ENCODE measurements around the gene FAM234B. TPM values are rescaled to one million over a fixed set of nuclear protein-coding genes. Genes with fewer than 3 reads are reported as not detected.

FAM234B gene
- total RNA-seq, 1 experiment from 2014 or later, result 20.8 TPM

GRCh38 chr12:13085968-13086686 lies 41.9 kb downstream of the FAM234B start:
- Histone ChIP-seq H4K20me1 (ENCODE audit: control insufficient read depth, insufficient read depth, insufficient read length) (no peaks in the 10 kb centered on the region), H3K23ac (ENCODE audit: insufficient read length, low read depth, low read length) (no peak overlapping the region), H3T11ph (ENCODE audit: low read length) (no peak overlapping the region), H3K9me3 (ENCODE audit: control insufficient read depth, low read depth, low read length) (no peaks in the 10 kb centered on the region), H3K14ac (ENCODE audit: insufficient read depth, low read length) (no peak overlapping the region), H2AFZ (ENCODE audit: low read length) (no peak overlapping the region), H2BK15ac (ENCODE audit: low read depth, low read length) (no peak overlapping the region), H3K27ac (ENCODE audit: insufficient read length, low read depth, low read length) (no peak overlapping the region), H2AK5ac (ENCODE audit: insufficient read length, low read length) (no peak overlapping the region), H4K91ac (ENCODE audit: insufficient read length, low read depth, low read length) (no peak overlapping the region), H4K5ac (ENCODE audit: insufficient read length, low read depth, low read length) (no peak overlapping the region), H3K79me2 (ENCODE audit: insufficient read depth, low read length) (no peaks in the 10 kb centered on the region), H2BK12ac (ENCODE audit: insufficient read length, low read depth, low read length) (no peak overlapping the region), H2BK120ac (ENCODE audit: low read depth, low read length, poor library complexity, severe bottlenecking) (no peak overlapping the region), H4K8ac (replicated peaks; ENCODE audit: insufficient read length, low read depth, low read length) (no peak overlapping the region), H2BK20ac (ENCODE audit: low read depth, low read length, poor library complexity, severe bottlenecking) (no peak overlapping the region), H2BK5ac (ENCODE audit: insufficient read length, low read length) (no peak overlapping the region), H3K4me2 (ENCODE audit: insufficient read depth, insufficient read length, low read length) (no peak overlapping the region), H3K56ac (ENCODE audit: insufficient read length, low read depth, low read length) (no peak overlapping the region), H3K79me1 (ENCODE audit: insufficient read depth, low read depth, low read length, poor library complexity, severe bottlenecking) (no peaks in the 10 kb centered on the region), H3K4ac (ENCODE audit: low read depth, low read length) (no peak overlapping the region), H3K9ac (ENCODE audit: extremely low read depth, insufficient read length, low read length) (no peak overlapping the region), H3K4me1 (ENCODE audit: insufficient read depth, low read length) (peaks cover 21% of the 10 kb centered on the region), H3K23me2 (ENCODE audit: insufficient read length, low read depth, low read length, poor library complexity, severe bottlenecking) (no peaks in the 10 kb centered on the region), H3K18ac (ENCODE audit: insufficient read length, low read depth, low read length) (no peak overlapping the region), H3K27me3 (ENCODE audit: insufficient read depth, low read length) (no peaks in the 10 kb centered on the region)
- TF ChIP-seq CTCF (conservative IDR thresholded peaks at IDR 0.05), result no peak
- Mint-ChIP-seq H3K36me3 (ENCODE audit: insufficient read depth in 1 of 3, low read depth in 3 of 3) (peaks cover 16 to 33% (median 26%) of the 10 kb centered on the region in 3 experiments), H3K27me3 (ENCODE audit: low read depth) (no peaks in the 10 kb centered on the region), H3K9me3 (no peaks in the 10 kb centered on the region; a peak in 1 of 5 replicates), H3K4me1 (peaks cover 47 to 50% of the 10 kb centered on the region in 2 experiments), H3K27ac (peak overlapping the region in 1 of 3 experiments; percentile 100; a peak in 1 of 7 replicates), H3K4me3 (peak overlapping the region in 1 of 2 experiments; percentile 36; a peak in 1 of 5 replicates)
- no peak for DNase-seq
- no CpG with 5 or more reads among the region's 7 CpGs for WGBS (ENCODE audit: extremely low coverage, insufficient read length, low lambda C conversion rate)
